Esophagus mucosa (tissue), 1 donor: ENCODE results near the gene PLEK. TPM values are rescaled to one million over a fixed set of nuclear protein-coding genes. Genes with fewer than 3 reads are reported as not detected.
"Not testable (repeated sequence)": the region's sequence is repeated elsewhere in the genome, so short reads cannot be mapped to it uniquely, and the experiment has no call there.

Source experiments
- ATAC-seq: fragments of 200-7000 bp; cut with Tn5 transposase; one replicate; pipeline ENCODE4 v1.9.1; 2020
- total RNA-seq: library from RNA; stranded (reverse); gene quantifications from one replicate; pipeline ENCODE4 v1.2.4, GENCODE V29; 2023
- donor health status: DM: yes; HTN: yes; CAD: no.

PLEK gene
- total RNA-seq, 1 donor from 2014 or later = 1.00 TPM

- no peak for ATAC-seq
These were observed 53.3 kb downstream of the PLEK start for GRCh38 chr2:68418419-68418818.

- no peak for ATAC-seq
These were observed 53.8 kb downstream of the PLEK start for GRCh38 chr2:68418855-68419254.

DNA sequence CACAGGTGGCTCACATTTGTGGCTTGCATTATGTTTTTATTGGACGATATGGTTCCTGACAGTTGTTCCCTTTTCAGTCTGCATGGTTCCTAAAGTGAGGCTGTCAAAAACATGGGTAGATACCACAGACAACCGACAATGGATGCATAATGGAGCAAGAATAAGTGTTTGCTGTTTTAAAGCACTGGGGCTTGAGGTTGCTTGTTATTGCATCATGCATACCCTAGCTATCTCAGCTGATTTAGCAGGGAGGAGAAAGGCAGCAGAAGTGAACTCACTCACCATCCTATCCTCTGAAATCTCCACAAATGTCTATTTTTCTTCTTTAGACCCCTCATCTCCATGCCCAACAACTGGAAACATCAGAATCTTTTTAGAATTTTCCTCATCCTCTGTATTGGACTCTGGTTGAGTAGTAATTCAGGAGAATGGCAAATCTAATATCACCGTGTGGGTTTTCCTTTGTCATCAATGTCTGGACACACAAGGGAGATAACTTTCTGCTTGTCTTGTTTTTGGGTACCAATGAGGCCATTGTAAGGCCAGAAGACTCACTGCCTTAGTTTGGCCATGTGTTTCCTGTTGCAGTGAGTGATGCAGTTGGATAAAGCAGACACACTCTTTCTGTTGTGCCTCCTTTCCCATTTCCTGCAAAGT lies 55.3 kb downstream of the PLEK start:
- ATAC-seq = no peak

- no peak for ATAC-seq
These were observed 59.0 kb downstream of the PLEK start for GRCh38 chr2:68423966-68424650.

DNA sequence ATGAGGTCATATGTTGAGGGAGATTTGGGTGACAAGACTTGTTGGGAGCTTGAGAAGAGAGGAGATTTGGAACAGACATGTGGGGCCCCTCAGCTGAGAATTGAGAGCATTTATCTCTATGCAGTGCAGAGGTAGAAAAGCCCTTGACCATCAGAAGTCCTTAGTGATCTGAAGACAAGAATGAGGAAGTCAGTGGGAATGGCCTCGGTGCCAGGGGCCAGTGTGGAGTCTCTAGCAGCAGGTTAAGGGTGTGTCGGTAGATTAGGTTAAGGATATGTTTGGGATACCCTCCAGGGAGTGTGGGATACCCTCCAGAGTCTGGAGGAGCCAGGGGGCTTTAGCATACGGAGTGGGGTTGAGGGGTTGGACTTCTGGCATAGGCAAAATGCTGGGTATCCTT lies 60.4 kb downstream of the PLEK start:
- no peak for ATAC-seq

DNA sequence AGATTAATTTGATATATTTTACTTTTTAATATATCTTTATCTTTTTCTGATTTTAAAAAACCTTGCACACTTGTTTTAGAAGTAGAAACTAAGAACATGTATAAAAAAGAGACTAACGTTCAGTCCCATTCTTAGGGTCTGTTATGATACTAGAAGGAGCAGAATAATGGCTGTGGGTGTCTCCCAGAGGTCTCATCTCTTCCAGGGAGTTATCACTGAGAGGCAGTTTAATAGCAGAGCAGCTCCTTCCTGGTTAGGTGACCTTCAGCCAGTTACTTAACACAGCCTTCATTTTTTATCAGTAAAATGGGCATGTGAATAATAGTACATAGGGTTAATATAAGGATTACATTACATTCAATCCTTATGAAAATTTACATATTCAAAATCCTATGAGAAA lies 61.4 kb downstream of the PLEK start:
- ATAC-seq = no peak

GRCh38 chr2:68426848-68427579 lies 61.9 kb downstream of the PLEK start:
- ATAC-seq = peak; percentile 52

DNA sequence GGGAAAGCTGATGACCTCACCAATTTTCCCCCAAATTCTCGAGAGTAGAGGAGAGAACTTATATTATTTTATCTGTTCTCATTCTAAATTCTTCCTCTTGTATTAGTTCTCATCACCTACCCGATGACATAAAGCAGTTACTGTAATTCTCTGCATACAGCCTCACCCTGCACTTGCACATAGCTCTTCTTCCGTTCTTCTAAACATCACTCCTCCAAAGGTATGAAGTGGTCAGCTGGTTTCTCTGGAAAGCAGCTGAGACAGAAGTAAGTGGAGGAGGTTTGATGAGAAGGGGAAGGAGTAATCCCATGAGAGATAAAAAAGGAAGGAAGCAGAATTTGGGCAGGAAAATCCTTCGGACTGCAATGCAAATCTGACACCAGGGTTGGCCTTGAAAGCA lies 63.0 kb downstream of the PLEK start:
- ATAC-seq = no peak

DNA sequence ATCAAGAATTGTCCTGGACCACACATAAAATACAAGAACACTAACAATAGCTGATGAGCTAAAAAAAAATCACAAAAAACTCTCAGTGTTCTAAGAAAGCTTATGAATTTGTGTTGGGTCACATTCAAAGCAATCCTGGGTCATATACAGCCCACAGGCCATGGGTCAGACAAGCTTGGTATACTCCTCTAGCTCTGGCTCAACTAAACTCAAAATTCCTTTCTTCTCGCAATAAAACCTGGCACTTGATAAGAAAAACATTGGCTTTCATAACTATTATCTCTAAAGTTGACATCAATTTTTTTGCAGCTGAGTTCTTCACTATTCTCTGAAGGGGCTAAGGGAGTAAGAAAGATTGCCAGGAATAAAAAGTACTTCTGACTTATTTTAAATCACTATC lies 63.7 kb downstream of the PLEK start:
- ATAC-seq = no peak

DNA sequence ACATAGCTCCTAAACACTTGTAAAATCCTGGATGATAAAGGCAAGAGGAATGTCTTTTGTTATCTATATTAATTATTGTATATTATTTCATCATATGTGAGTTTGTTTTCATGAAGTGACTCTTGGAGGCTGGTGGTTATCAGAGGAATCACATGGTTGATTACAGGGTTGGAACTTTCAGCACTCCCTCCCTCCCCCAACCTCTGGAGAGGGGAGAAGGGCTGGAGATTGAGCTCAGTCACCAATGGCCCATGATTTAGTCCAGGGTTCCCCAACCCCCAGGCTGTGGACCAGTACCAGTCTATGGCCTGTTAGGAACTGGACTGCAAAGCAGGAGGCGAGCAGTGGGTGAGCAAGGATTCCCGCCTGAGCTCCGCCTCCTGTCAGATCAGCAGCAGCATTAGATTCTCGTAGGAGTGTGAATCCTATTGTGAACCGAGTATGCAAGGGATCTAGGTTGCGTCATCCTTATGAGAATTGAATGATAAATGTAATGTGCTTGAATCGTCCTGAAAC lies 64.3 kb downstream of the PLEK start:
- ATAC-seq = no peak

GRCh38 chr2:68431316-68431972 lies 66.4 kb downstream of the PLEK start:
- ATAC-seq = no peak

DNA sequence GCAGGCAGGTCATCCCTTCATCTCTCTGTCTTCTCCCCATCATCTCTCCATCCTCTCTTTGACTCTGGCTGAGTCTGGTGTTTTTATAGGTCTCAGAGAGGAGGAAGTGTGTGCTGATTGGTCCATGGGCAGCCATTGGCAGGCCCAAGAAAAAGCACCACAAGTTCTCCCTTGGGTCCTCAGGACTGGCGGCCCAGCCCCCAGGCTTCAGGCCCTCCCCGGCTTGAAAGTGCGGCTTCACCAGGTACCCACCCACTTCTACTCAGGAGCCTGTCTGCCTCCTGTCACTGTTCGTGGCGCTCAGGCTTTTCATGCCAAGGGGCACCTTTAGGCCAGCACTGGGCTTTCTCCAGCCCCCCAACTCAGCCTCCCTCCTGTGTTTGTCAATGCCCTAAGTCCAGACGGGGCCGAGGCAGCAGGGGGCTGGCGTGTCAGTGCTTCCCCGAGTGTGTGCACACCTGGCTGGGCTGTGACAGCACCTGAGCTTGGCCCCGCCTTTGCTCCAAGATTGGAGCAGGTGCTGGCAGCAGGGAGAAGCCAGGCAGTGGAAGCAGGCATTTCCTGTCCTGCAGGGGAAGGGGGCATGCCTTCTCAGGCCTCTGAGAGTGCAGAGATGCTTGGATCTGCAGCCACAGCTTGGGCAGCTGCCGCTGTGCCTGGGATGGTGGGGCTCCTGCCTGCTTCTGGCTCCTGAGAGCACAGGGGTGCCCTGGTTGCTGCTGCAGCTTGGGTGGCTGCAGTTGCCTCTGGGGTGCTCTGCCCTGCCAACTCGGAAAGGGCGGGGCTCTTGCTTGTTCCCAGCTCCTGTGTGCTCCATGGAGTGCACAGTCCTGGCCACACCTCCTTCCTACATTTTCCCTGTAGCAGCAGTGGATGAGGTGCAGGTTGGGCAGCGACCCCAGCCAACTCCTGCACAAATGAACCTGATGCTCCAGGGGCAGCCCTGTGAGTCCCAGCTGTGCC lies 67.9 kb downstream of the PLEK start:
- peak; percentile 82 for ATAC-seq

DNA sequence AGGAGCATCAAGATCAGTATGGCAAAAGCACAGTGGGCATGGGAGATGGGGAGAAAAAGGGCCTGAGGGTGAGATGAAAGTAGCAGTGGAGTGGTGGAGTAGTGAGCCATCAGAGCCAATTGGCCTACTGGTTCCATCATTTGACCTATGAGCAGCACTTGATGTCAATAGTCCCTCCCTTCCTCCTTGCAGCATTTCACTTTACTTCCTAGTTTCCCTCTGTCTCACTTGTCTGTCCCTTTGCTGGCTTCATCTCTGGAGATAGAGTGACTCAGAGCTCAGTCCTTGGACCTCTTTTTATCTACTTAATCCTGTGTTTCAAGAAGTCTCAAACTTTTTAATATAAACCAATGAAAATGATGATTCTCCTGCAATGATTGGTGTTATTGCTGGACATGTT lies 69.9 kb downstream of the PLEK start:
- ATAC-seq = no peak

- ATAC-seq = no peak
These were observed 70.5 kb downstream of the PLEK start for GRCh38 chr2:68435615-68436014.

DNA sequence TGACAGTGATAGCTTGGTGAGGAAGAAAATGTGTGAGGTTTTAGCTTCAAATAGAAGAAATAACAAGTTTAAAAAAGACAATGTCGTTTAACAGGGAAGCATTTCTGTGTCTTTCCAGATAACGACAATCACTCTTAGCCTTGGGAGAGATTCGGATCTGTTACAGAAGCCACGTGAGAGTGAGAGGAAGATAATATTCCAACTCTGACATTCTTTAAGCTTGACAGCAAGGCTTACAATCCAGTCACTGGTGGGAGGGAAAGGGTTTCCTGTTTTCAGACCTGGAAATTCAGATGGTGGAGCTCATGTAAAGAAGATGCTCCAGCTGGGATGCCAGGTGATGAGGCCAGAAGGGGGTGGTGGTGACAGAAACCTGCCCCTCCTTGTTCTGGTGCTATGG lies 71.2 kb downstream of the PLEK start:
- no peak for ATAC-seq

DNA sequence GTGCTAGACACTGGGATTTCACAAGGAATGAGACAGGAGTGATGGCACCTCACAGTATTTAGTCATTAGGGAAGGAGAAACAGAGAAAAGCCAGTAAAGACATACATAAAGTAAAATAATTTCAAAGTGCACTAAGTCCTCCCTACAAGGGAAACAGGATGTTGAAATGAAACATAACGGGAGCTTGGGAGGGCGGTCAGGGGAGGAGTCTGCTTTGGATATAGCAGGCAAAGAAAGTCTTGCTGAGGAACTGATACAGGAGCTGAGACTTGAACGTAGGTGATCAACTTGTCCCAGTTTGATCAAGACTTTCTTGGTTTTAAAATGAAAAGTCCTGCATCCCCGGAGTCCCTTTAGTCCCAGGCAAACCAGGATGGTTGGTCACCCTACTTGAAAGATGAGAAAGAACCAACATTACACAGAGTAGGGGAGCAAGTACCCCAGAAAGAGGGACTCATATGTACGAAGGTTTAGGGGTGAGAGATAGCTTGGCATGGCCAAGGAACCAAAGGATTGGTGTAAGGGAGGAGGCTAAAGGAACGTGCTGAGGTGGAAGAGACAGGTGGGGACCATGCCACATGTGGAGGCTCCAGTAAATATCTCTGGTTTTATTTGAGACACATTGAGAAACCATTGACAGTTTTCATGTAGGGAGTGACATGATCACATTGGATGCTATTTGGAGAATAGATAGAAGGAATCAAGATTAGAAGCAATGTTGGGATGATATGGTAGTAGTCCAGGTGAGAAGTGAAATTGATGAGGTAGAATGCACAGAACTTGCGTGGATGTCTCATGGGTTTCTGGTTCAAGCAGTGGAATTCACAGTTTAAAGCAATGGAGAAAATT lies 73.6 kb downstream of the PLEK start:
- ATAC-seq = no peak

- peak; percentile 92 for ATAC-seq
These were observed 76.3 kb downstream of the PLEK start for GRCh38 chr2:68441179-68441993.

- no peak for ATAC-seq
These were observed 76.9 kb downstream of the PLEK start for GRCh38 chr2:68441994-68442322.

DNA sequence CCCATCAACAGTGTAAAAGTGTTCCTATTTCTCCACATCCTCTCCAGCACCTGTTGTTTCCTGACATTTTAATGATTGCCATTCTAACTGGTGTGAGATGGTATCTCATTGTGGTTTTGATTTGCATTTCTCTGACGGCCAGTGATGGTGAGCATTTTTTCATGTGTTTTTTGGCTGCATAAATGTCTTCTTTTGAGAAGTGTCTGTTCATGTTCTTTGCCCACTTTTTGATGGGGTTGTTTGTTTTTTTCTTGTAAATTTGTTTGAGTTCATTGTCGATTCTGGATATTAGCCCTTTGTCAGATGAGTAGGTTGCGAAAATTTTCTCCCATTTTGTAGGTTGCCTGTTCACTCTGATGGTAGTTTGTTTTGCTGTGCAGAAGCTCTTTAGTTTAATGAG lies 81.3 kb downstream of the PLEK start:
- ATAC-seq = not testable (repeated sequence)
